Naive thymus-derived CD8-positive, alpha-beta T cell (primary cell): Measurements from ENCODE around the gene LRCH1. TPM values are rescaled to one million over a fixed set of nuclear protein-coding genes. Genes with fewer than 3 reads are reported as not detected.

Experiments
- ATAC-seq, 2 donors: fragments of 150-1000 bp; cut with Tn5 transposase in 1 of 2; sonication (Bioruptor Pico), chemical (Tn5 transposase) in 1 of 2; 1 replicate in 1 of 2; 2 replicates in 1 of 2; pipeline ENCODE4 v1.10.0; 2021; ENCODE audit warnings: mild to moderate bottlenecking in 2 of 2, moderate library complexity in 2 of 2
- POLR2A ChIA-PET: fragments of 350-600 bp; sonication (Branson Sonifier 250); formaldehyde crosslinking; loops from one replicate; lab custom pipeline; 2021; ENCODE audit warnings: antibody characterized with exemption; lab: Charles Lee
- DNase-seq, 10 donors: peaks; one replicate each; pipeline versions ENCODE4 v3.0.0 to v3.0.0-alpha.2; 2020 to 2022
- H3K27ac Mint-ChIP-seq, 10 donors: one replicate each; pipeline ENCODE4 v1.8.0; 2020 to 2022; ENCODE audit warnings: mild to moderate bottlenecking in 10 of 10, mixed read lengths in 10 of 10, moderate library complexity in 4 of 10, inconsistent platforms in 1 of 10
- H3K27me3 Mint-ChIP-seq, 5 donors: one replicate each; pipeline ENCODE4 v1.8.0; 2021 to 2022; ENCODE audit warnings: mixed read lengths in 5 of 5
- H3K36me3 Mint-ChIP-seq, 3 donors: one replicate each; pipeline ENCODE4 v1.8.0; 2020 to 2022; ENCODE audit warnings: mixed read lengths in 3 of 3, mild to moderate bottlenecking in 2 of 3, inconsistent platforms in 1 of 3
- H3K4me1 Mint-ChIP-seq, 4 donors: one replicate each; pipeline ENCODE4 v1.8.0; 2021 to 2022; ENCODE audit warnings: mixed read lengths in 4 of 4
- H3K4me3 Mint-ChIP-seq, 10 donors: one replicate each; pipeline ENCODE4 v1.8.0; 2020 to 2022; ENCODE audit warnings: mild to moderate bottlenecking in 10 of 10, mixed read lengths in 10 of 10, moderate library complexity in 6 of 10, inconsistent platforms in 1 of 10
- H3K9me3 Mint-ChIP-seq, 9 donors: one replicate each; pipeline ENCODE4 v1.8.0; 2020 to 2022; ENCODE audit warnings: mixed read lengths in 9 of 9, mild to moderate bottlenecking in 3 of 9, inconsistent platforms in 1 of 9, moderate library complexity in 1 of 9
- polyA plus RNA-seq, 3 donors: library from polyadenylated mRNA; unstranded; fragments of 300-500 nt; fragmentation: Illumina TruSeq; gene quantifications; one replicate each; pipeline ENCODE4 v1.2.3, GENCODE V29; 2021
- total RNA-seq, 8 experiments: library from RNA in 2 of 8; stranded (reverse) in 2 of 8; gene quantifications; one replicate each; pipeline ENCODE4 v1.2.3 and lab custom pipeline; 2021 to 2026

The LRCH1 gene
- total and polyA plus RNA-seq, 5 experiments from 2014 or later: 1.3 to 17.1 (median 3.8) TPM

DNA sequence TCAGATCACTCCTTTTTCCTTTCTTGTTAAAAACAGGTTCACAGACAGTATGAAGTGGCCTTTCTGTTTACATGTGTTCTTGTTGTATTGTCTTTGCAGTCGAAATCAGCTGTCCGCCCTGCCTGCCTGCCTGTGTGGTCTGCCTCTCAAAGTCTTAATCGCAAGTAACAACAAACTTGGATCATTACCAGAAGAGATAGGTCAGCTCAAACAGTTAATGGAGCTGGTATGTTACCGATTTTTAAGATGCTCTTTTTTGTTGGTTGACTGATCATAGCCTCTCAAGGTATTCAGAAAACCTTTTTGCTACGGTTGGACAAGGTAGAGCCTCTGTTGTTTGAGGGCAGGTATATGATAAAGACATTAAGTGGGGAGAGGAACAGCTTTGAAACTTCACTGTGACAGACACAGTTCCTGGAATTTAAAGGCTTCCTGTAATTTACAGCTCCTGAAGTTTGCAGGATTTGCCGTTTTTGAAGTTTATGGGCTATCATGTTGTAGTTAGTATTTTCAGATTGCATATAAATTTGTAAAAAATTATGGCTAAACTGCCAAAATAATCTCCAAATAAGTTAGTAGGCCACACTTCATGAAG lies 116.1 kb downstream of the LRCH1 start:
- H3K9me3 Mint-ChIP-seq: no peaks in the 10 kb centered on the region
- H3K4me3 Mint-ChIP-seq: peak overlapping the region; percentile 49 to 79 (median 69)
- H3K27ac Mint-ChIP-seq: peak overlapping the region in 9 of 10 donors; percentile 38 to 93 (median 81)
- ATAC-seq: no peak
- no peaks in the 10 kb centered on the region for H3K27me3 Mint-ChIP-seq
- H3K4me1 Mint-ChIP-seq: peaks cover 25 to 54% (median 49%) of the 10 kb centered on the region in 4 donors
- no peak for DNase-seq
- peaks cover 0 to 17% (median 12%) of the 10 kb centered on the region in 3 donors for H3K36me3 Mint-ChIP-seq
- POLR2A ChIA-PET: no interaction called here

DNA sequence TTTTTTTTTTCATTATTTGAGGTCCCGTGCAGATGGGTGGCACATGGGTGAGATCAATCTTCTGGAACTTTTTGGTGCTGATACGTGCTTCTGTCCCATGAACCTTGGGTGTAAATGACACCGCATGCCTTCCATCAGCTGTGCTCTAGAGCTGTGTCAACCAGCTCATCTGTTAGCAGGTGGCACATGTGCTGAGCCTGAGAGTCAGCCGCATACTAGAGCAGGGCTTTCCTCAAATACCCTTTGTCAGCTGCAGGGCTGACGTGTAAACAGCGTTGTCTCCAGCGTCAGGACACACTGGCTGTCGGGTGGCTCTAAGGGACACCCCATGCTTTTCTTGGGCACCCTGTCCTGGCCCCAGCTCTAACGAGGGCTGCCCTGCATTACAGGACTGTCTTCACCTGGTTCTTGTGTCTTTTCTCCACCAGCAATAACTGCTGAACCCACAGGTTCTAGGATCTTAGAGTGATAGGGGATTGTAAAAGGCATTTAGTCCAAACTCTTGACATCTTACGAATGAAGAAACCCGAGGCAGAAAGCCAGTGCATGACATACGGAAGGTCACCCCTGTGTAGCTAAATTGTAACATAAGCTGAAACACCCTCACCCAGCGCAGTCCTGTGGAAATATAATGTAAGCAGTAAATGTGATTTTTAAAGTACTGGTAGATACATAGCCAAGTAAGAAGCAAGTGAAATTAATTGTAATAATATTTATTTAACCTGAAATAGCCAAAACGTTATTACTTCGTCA lies 119.5 kb downstream of the LRCH1 start:
- Mint-ChIP-seq H3K9me3 (no peaks in the 10 kb centered on the region), H3K36me3 (peaks cover 0 to 24% (median 12%) of the 10 kb centered on the region in 3 donors), H3K27me3 (no peaks in the 10 kb centered on the region), H3K27ac (peak overlapping the region in 1 of 10 donors; percentile 36), H3K4me3 (no peak overlapping the region), H3K4me1 (peaks cover 16 to 36% (median 29%) of the 10 kb centered on the region in 4 donors)
- POLR2A ChIA-PET: no interaction called here
- ATAC-seq: no peak
- DNase-seq: no peak

DNA sequence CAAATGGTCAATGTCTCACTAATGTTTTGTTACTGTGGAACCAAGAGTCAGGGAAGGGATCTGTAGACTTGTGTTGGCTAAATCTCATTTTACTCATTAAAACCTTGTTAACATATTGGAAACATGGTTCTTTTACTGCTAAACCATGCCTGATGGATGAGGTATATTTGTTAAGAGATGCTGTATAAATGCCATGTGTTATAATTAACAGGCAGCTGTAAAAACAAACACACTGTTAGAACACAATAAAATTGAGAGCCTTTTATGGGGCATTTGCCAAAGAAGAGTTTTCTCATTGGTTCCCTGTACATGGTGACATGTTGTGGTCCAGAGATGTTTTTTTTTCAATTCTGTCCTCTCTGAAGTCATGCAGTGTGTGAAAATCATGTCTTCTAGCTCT lies 122.0 kb downstream of the LRCH1 start:
- H3K27ac Mint-ChIP-seq: no peak overlapping the region
- DNase-seq (no peak), ATAC-seq (no peak)
- peaks cover 7 to 16% (median 12%) of the 10 kb centered on the region in 4 donors for H3K4me1 Mint-ChIP-seq
- H3K4me3 Mint-ChIP-seq: no peak overlapping the region
- H3K27me3 Mint-ChIP-seq: no peaks in the 10 kb centered on the region
- no peaks in the 10 kb centered on the region for H3K9me3 Mint-ChIP-seq
- POLR2A ChIA-PET: no interaction called here
- H3K36me3 Mint-ChIP-seq: peaks cover 0 to 24% (median 12%) of the 10 kb centered on the region in 3 donors

DNA sequence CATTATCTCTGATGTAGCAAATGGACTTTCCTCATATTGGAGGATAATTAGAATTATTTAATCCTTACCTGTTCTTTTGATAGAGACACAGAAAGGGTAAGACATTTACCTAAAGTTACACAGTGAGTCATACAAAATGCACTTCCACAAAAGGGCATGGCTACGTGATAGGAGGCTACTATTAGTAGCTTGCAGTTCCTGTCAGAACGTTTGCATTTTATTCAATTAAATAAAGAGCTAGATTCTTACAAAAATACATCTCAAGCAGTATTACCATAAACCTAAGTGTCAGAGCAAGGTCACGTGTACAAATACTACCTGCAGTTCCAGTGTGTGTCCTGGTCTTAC lies 123.4 kb downstream of the LRCH1 start:
- Mint-ChIP-seq H3K9me3 (no peaks in the 10 kb centered on the region), H3K27ac (no peak overlapping the region), H3K36me3 (peaks cover 0 to 17% (median 7%) of the 10 kb centered on the region in 3 donors), H3K4me3 (no peak overlapping the region), H3K4me1 (peaks cover 0 to 12% (median 7%) of the 10 kb centered on the region in 4 donors), H3K27me3 (no peaks in the 10 kb centered on the region)
- no peak for ATAC-seq
- no peak for DNase-seq
- POLR2A ChIA-PET: no interaction called here

DNA sequence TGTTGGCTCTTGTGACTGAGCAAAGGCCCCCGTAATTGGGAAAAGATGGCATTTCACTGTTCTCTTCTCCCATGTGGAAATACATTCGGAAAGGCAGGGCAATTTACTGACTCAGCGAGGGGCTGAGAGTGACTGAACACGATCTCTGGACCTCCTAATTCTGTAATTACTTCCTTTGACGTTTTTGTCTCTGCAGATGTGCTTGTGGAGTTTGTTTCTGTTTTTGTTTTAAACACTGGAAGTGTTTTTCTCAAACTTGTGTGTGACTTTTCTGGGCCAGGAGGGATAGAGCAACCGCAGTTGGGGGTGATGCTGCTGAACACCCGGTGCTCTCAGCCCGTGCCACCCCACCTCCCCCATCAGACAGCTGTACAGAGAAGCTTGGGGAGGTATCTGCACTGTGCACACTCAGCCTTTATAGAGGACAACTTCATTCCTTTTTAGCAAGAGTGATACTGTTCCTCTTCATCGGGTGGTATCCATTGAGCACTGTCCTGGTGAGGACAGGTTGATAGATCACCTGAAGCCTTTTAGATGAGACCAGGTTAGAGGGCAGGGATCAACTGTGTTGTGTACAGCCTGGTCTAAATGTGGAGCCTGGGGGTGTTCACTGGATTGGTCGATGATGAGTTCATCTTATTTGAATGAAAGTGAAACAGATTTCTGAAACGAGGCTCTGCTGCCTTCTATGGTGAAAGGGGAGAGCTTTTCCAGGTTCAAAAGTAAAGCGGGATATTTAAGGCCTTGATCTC lies 126.6 kb downstream of the LRCH1 start:
- Mint-ChIP-seq H3K27me3 (no peaks in the 10 kb centered on the region), H3K9me3 (no peaks in the 10 kb centered on the region), H3K27ac (no peak overlapping the region), H3K4me3 (no peak overlapping the region), H3K36me3 (peaks cover 0 to 14% (median 10%) of the 10 kb centered on the region in 3 donors), H3K4me1 (peaks cover 0 to 23% (median 7%) of the 10 kb centered on the region in 4 donors)
- ATAC-seq (peak; percentile 91 to 93), DNase-seq (peak in 9 of 10 donors; percentile 13 to 66 (median 36))
- POLR2A ChIA-PET: interaction anchor here (1.7 kb wide), 1 partner anchor 127 kb away, joined by 8 read pairs; the partner anchor contains the start of gene LRCH1

DNA sequence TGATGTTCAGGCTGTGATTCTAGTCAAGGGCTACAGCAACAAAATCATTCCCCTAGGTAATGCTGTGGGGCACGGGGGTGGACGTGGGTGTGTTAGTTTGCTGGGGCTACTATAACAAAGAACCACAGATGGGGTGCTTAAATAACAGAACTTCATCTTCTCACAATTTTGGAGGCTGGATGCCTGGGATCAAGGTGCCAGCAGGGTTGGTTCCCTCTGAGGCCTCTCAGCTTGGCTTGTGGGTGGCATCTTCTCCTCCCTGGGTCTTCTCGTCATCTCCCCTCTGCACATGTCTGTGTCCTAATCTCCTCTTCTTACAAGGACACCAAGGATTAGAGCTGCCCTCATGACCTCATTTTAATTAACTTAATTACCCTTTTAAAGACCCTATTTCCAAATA lies 129.0 kb downstream of the LRCH1 start:
- Mint-ChIP-seq H3K4me1 (peaks cover 0 to 12% (median 3%) of the 10 kb centered on the region in 4 donors), H3K4me3 (no peak overlapping the region), H3K9me3 (no peaks in the 10 kb centered on the region), H3K27me3 (no peaks in the 10 kb centered on the region), H3K36me3 (peaks cover 3 to 30% (median 7%) of the 10 kb centered on the region in 3 donors), H3K27ac (peak overlapping the region in 1 of 10 donors; percentile 3)
- DNase-seq (no peak), ATAC-seq (no peak)
- POLR2A ChIA-PET: no interaction called here

DNA sequence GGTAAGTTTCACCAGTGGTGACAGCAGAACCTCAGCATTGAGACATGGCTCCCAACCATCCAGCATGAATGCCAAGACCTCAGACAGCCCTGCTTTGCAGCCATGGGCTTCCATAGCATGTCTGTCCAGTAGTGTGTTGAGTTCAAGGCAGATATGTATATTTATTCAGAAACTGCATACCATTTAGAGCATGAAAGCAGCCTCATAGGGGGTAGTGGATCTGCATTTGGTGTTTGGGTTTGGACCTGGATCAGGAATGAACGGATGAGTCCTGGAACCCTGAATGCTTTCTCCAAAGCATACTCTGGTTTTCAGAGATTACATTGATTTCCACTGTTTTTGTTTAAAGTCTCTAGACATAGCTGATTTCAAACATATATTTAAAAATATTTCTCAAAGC lies 129.7 kb downstream of the LRCH1 start:
- Mint-ChIP-seq H3K9me3 (no peaks in the 10 kb centered on the region), H3K27me3 (no peaks in the 10 kb centered on the region), H3K4me3 (no peak overlapping the region), H3K4me1 (peaks cover 0 to 15% (median 4%) of the 10 kb centered on the region in 4 donors), H3K27ac (no peak overlapping the region), H3K36me3 (peaks cover 3 to 31% (median 7%) of the 10 kb centered on the region in 3 donors)
- DNase-seq (no peak), ATAC-seq (no peak)
- POLR2A ChIA-PET: no interaction called here

DNA sequence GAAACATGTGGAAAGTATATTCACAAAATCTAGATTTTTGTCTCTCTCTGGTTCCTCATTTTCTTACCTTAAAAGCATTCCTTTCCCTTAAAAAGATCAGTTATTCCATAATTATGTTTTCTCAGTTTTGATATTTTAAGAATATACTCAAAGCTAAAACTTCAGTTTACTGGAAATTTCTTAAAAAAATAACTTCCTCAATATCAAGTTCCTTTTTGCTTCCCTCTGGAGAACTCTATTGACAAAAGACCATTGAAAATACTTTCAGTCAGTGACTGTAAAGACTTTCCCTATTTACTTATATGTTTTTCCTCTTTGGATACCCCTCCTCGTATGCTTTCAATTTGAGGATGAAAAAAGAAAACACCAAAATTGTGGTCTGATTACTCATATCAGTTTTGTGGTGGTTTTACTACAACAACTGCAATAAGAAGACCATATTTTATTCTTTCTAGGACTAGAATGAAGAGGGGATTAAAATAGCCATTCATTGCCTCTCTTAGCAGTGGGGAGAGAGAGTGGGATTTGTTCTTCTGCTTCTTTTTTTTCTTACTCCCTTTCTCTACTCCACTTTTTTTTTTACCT lies 130.8 kb downstream of the LRCH1 start:
- Mint-ChIP-seq H3K36me3 (peaks cover 3 to 31% (median 7%) of the 10 kb centered on the region in 3 donors), H3K27me3 (no peaks in the 10 kb centered on the region), H3K27ac (peak overlapping the region in 1 of 10 donors; percentile 39), H3K4me1 (peaks cover 0 to 25% (median 3%) of the 10 kb centered on the region in 4 donors), H3K4me3 (no peak overlapping the region), H3K9me3 (no peaks in the 10 kb centered on the region)
- DNase-seq (no peak), ATAC-seq (no peak)
- POLR2A ChIA-PET: no interaction called here

DNA sequence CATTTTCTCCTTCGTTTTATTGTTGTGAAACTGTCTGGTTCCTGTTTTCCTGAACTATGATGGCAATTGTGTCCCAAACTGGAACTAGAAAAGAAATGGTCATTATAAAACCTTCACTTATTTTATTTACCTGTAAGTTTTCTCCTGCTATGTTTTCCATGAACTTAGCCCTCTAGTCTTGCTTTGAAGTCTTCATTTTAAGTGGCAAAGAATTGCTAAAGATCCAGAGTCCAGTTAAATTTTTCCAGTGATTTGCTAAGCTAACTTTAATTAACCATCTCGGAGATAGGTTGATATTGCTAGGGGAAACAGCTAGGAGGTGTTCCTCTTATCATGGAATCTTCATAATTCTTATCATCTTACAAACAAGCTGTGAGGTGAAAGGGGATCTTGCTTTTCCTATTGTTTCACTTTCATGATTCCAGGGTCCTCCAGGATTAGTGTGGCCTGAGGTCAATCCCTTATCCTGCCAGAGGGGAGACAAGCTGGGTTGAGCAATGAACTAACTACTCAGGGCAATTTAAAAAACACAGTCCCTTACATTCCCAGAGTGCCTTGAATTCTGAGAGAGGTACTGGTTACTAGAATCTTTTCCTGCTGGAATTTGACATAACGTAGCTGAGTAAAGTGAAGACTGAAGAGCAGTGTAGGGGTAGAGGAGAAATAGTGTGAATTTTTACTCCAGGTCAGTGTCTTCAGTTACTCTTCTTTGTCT lies 131.5 kb downstream of the LRCH1 start:
- ATAC-seq: no peak

DNA sequence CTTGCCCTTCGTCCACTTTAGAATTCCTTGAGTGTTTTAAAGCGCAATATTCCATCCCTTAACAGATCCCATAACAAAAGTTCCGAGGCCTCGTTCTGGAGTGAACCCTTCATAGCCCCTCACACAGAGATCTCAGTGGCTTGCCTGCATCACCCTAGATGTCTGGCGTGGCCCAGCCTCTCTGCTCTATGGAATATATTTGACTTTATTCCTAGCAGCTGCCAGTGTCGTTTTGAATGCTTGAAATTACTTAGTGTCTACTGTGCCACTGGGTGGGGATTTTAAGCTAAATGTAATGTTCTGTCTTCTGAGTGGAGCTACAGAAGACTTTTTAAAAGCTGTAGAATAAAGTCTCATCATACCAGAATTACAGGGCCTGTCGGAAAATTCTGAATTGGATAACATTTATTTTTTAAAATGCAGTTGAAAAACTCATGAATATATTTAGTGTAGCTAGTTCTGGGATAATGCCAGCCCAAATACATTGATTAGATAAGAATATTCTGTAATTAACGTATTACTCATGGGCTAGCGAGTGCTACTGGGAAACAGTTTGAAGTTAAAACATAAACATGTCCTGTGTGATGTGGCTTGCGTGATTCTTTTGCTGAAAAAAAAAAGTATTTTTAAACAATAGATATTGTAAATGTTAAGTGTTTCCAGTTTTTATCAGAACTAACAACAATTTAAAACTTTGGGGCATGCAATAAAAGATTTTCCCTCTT lies 132.2 kb downstream of the LRCH1 start:
- POLR2A ChIA-PET: no interaction called here
- H3K27ac Mint-ChIP-seq: peak overlapping the region in 1 of 10 donors; percentile 29
- ATAC-seq: no peak

More for the DNA sequence above, 131.5 kb downstream of the LRCH1 start:
- Mint-ChIP-seq H3K36me3 (peaks cover 3 to 35% (median 7%) of the 10 kb centered on the region in 3 donors), H3K9me3 (no peaks in the 10 kb centered on the region), H3K4me3 (no peak overlapping the region), H3K4me1 (peaks cover 0 to 25% (median 3%) of the 10 kb centered on the region in 4 donors), H3K27ac (peak overlapping the region in 1 of 10 donors; percentile 39), H3K27me3 (no peaks in the 10 kb centered on the region)
- DNase-seq: no peak
- POLR2A ChIA-PET: no interaction called here

DNA sequence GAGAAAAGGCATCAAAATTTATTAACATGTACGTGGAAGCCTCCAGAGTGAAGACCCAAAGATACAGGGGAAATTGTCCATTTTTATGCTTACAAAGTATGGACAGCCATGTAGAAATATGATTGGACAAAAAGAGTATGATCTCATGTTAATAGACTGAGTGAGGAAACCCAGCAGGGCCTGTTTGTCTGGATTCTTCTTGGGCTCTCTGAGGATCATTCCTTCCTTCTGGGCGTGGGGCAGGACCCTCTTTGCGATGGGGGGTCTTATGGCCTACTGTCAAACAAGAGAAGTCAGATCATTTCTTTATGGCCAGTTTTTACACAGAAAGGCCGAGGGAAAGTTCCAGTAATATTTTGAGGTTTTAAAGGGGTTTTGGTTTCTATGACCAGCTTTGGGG lies 133.2 kb downstream of the LRCH1 start:
- H3K36me3 Mint-ChIP-seq: peaks cover 3 to 37% (median 10%) of the 10 kb centered on the region in 3 donors
- H3K27ac Mint-ChIP-seq: peak overlapping the region in 1 of 10 donors; percentile 24
- H3K4me1 Mint-ChIP-seq: peaks cover 0 to 25% (median 3%) of the 10 kb centered on the region in 4 donors
- no peak overlapping the region for H3K4me3 Mint-ChIP-seq
- ATAC-seq (no peak), DNase-seq (no peak)
- POLR2A ChIA-PET: no interaction called here
- H3K9me3 Mint-ChIP-seq: no peaks in the 10 kb centered on the region
- H3K27me3 Mint-ChIP-seq: no peaks in the 10 kb centered on the region

More for the DNA sequence above, 132.2 kb downstream of the LRCH1 start:
- no peak for DNase-seq
- Mint-ChIP-seq H3K4me3 (no peak overlapping the region), H3K36me3 (peaks cover 3 to 35% (median 7%) of the 10 kb centered on the region in 3 donors), H3K9me3 (no peaks in the 10 kb centered on the region), H3K27me3 (no peaks in the 10 kb centered on the region), H3K4me1 (peaks cover 0 to 25% (median 3%) of the 10 kb centered on the region in 4 donors)
